GM12874 (cell line): ENCODE data around the gene PIMREG.

ENCODE experiments used
- CTCF ChIP-seq: IDR thresholded peaks from 2 replicates; pipeline ENCODE4 v1.5.1; 2011; ENCODE audit warnings: low read depth, mild to moderate bottlenecking, control low read depth, low read length, moderate library complexity; ENCODE audit not compliant: insufficient read depth

The PIMREG gene

GRCh38 chr17:6420173-6420641 is 24.0 kb upstream of the PIMREG start:
- peak; percentile 8; the same call in 1 of the 2 replicates for TF ChIP-seq CTCF

GRCh38 chr17:6421700-6422604 is 22.3 kb upstream of the PIMREG start:
- peak; percentile 82 for TF ChIP-seq CTCF

GRCh38 chr17:6422654-6423241 is 21.5 kb upstream of the PIMREG start:
- TF ChIP-seq CTCF = no peak

GRCh38 chr17:6423931-6424330 is 20.3 kb upstream of the PIMREG start:
- no peak for TF ChIP-seq CTCF

- TF ChIP-seq CTCF = no peak
These were observed 18.8 kb upstream of the PIMREG start for GRCh38 chr17:6425407-6425806.

- TF ChIP-seq CTCF = no peak
These were observed 17.7 kb upstream of the PIMREG start for GRCh38 chr17:6426356-6427101.

- TF ChIP-seq CTCF = no peak
These were observed 16.9 kb upstream of the PIMREG start for GRCh38 chr17:6427279-6427781.
